Measurements from ENCODE around the gene SOX5. TPM values are rescaled to one million over a fixed set of nuclear protein-coding genes. Genes with fewer than 3 reads are reported as not detected.

Gene SOX5
- total and polyA plus RNA-seq, 2 experiments from 2014 or later, result 1.0 to 4.7 TPM

DNA sequence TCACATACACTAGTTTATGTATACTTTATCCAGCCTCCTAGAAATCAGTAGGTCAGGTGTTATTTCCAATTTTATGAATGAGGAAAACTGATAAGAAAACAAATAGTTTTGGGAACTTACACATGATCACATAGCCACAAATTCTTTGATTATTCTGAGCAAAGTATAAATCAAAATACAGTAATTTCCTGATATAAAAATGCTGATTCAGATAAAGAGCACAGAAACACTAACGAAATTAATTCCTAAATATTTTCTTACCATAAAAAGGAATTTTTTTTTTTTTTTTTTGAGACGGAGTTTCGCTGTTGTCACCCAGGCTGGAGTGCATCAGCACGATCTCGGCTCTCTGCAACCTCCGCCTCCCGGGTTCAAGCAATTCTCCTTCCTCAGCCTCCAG is 275.4 kb downstream of the SOX5 start (continued):
- TF ChIP-seq, protein P1, sequence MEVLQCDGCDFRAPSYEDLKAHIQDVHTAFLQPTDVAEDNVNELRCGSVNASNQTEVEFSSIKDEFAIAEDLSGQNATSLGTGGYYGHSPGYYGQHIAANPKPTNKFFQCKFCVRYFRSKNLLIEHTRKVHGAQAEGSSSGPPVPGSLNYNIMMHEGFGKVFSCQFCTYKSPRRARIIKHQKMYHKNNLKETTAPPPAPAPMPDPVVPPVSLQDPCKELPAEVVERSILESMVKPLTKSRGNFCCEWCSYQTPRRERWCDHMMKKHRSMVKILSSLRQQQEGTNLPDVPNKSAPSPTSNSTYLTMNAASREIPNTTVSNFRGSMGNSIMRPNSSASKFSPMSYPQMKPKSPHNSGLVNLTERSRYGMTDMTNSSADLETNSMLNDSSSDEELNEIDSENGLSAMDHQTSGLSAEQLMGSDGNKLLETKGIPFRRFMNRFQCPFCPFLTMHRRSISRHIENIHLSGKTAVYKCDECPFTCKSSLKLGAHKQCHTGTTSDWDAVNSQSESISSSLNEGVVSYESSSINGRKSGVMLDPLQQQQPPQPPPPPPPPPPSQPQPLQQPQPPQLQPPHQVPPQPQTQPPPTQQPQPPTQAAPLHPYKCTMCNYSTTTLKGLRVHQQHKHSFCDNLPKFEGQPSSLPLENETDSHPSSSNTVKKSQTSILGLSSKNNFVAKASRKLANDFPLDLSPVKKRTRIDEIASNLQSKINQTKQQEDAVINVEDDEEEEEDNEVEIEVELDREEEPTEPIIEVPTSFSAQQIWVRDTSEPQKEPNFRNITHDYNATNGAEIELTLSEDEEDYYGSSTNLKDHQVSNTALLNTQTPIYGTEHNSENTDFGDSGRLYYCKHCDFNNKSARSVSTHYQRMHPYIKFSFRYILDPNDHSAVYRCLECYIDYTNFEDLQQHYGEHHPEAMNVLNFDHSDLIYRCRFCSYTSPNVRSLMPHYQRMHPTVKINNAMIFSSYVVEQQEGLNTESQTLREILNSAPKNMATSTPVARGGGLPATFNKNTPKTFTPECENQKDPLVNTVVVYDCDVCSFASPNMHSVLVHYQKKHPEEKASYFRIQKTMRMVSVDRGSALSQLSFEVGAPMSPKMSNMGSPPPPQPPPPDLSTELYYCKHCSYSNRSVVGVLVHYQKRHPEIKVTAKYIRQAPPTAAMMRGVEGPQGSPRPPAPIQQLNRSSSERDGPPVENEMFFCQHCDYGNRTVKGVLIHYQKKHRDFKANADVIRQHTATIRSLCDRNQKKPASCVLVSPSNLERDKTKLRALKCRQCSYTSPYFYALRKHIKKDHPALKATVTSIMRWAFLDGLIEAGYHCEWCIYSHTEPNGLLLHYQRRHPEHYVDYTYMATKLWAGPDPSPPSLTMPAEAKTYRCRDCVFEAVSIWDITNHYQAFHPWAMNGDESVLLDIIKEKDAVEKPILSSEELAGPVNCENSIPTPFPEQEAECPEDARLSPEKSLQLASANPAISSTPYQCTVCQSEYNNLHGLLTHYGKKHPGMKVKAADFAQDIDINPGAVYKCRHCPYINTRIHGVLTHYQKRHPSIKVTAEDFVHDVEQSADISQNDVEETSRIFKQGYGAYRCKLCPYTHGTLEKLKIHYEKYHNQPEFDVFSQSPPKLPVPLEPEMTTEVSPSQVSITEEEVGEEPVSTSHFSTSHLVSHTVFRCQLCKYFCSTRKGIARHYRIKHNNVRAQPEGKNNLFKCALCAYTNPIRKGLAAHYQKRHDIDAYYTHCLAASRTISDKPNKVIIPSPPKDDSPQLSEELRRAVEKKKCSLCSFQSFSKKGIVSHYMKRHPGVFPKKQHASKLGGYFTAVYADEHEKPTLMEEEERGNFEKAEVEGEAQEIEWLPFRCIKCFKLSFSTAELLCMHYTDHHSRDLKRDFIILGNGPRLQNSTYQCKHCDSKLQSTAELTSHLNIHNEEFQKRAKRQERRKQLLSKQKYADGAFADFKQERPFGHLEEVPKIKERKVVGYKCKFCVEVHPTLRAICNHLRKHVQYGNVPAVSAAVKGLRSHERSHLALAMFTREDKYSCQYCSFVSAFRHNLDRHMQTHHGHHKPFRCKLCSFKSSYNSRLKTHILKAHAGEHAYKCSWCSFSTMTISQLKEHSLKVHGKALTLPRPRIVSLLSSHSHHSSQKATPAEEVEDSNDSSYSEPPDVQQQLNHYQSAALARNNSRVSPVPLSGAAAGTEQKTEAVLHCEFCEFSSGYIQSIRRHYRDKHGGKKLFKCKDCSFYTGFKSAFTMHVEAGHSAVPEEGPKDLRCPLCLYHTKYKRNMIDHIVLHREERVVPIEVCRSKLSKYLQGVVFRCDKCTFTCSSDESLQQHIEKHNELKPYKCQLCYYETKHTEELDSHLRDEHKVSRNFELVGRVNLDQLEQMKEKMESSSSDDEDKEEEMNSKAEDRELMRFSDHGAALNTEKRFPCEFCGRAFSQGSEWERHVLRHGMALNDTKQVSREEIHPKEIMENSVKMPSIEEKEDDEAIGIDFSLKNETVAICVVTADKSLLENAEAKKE (CRISPR knock-in tag; IDR thresholded peaks at IDR 0.05), result no peak
- no peak for TF ChIP-seq CTCF (conservative IDR thresholded peaks at IDR 0.05; ENCODE audit: low read depth in 2 of 2)
- TF ChIP-seq, protein P2, sequence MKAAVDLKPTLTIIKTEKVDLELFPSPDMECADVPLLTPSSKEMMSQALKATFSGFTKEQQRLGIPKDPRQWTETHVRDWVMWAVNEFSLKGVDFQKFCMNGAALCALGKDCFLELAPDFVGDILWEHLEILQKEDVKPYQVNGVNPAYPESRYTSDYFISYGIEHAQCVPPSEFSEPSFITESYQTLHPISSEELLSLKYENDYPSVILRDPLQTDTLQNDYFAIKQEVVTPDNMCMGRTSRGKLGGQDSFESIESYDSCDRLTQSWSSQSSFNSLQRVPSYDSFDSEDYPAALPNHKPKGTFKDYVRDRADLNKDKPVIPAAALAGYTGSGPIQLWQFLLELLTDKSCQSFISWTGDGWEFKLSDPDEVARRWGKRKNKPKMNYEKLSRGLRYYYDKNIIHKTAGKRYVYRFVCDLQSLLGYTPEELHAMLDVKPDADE (IDR thresholded peaks at IDR 0.05), result no peak
- TF ChIP-seq ZNF114 (CRISPR knock-in tag; IDR thresholded peaks at IDR 0.05), result no peak
- no peak for TF ChIP-seq NANOG (IDR thresholded peaks at IDR 0.05; ENCODE audit: borderline replicate concordance)

- no peaks in the 10 kb centered on the region for H4K20me1 ChIP-seq (replicated peaks; ENCODE audit: insufficient read depth)
- peak overlapping the region; percentile 44; the same call in 1 of the 2 replicates for H2AFZ ChIP-seq
- Mint-ChIP-seq H3K9me3 (no peaks in the 10 kb centered on the region), H3K36me3 (ENCODE audit: low read depth) (no peaks in the 10 kb centered on the region), H3K27ac (no peak overlapping the region), H3K4me3 (no peak overlapping the region), H3K27me3 (ENCODE audit: insufficient read depth, low read depth, poor library complexity) (no peaks in the 10 kb centered on the region), H3K4me1 (peaks cover 4% of the 10 kb centered on the region; the same call in 2 of the 3 replicates)
- peaks cover 7% of the 10 kb centered on the region for H3K4me1 ChIP-seq (ENCODE audit: insufficient read depth)
- H3K4me2 ChIP-seq, result no peak overlapping the region
- no peaks in the 10 kb centered on the region for H3F3A ChIP-seq (replicated peaks; ENCODE audit: low read depth)
- no peaks in the 10 kb centered on the region for H3K9me2 ChIP-seq (ENCODE audit: insufficient read depth)
- DNase-seq (ENCODE audit: low spot score) (no peak), ATAC-seq (no peak)
- TF ChIP-seq, protein P2 (IDR thresholded peaks at IDR 0.05), result no peak
- TF ChIP-seq ZNF114 (CRISPR knock-in tag; IDR thresholded peaks at IDR 0.05) (no peak), EZH2phosphoT487 (IDR thresholded peaks at IDR 0.05; ENCODE audit: unreplicated experiment) (no peak), STAT1 (IDR thresholded peaks at IDR 0.05; ENCODE audit: unreplicated experiment) (no peak)
- no peak overlapping the region for H3K27ac ChIP-seq (ENCODE audit: low read depth)
- no peaks in the 10 kb centered on the region for H3K79me2 ChIP-seq (replicated peaks; ENCODE audit: insufficient read depth)
- no peaks in the 10 kb centered on the region for H3K36me3 ChIP-seq (ENCODE audit: insufficient read depth)
- H3K4me3 ChIP-seq, result no peak overlapping the region
- no peaks in the 10 kb centered on the region for H3K27me3 ChIP-seq (ENCODE audit: insufficient read depth)
Measured at GRCh38 chr12:23671881-23672280, 277.6 kb downstream of the SOX5 start.
